CD4-positive, alpha-beta T cell treated with Interleukin-15 for 1 hour (primary cell): ENCODE data around the gene ZNF77.
A peak's percentile ranks its signal among the peaks of the same experiment; 100 is the strongest.
"Not testable (repeated sequence)": the region's sequence is repeated elsewhere in the genome, so short reads cannot be mapped to it uniquely, and the experiment has no call there.

Experiments
- DNase-seq: peaks from one replicate; pipeline ENCODE4 v3.0.0-alpha.2; 2020

Gene ZNF77

DNA sequence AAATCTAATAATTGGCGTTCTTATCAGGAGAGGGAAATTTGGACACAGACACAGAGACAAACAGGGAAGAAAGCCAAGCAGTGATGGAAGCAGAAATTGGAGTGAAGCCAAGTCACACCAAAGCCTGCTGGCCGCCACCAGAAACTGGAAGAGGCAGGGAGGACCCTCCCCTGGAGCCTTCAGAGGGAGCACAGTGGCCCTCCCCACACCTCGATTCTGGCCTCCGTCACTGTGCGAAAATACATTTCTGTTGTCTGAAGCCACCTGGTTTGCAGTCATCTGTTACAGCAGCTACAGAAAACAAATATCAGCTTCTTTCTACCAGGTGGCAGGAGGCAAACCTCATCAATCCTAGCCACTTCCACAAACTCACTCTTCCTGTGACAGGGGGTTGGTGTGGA is 24.3 kb upstream of the ZNF77 start:
- DNase-seq, result peak; percentile 19

GRCh38 chr19:2967972-2968371 is 23.2 kb upstream of the ZNF77 start:
- DNase-seq, result no peak

DNA sequence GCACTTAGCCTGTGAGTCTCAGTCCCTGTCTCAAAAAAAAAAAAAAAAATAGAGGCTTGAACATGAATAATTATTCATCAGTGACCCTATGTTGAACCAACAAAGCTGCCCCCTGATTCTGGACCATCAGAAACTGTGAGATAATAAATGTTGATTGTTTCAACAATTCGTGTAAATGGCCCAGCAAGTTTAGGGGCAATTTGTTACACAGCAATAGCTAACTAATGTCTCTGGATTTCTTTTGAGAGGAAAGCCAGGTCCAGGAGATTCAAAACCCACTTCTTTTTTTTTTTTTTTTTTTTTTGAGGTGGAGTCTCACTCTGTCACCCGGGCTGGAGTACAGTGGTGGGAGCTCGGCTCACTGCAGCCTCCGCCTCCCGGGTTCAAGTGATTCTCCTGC is 20.1 kb upstream of the ZNF77 start:
- DNase-seq, result no peak

- DNase-seq, result not testable (repeated sequence)
Observed at GRCh38 chr19:2963631-2964030, 18.9 kb upstream of the ZNF77 start.

GRCh38 chr19:2963122-2963521 is 18.4 kb upstream of the ZNF77 start:
- no peak for DNase-seq

GRCh38 chr19:2962018-2962670 is 17.4 kb upstream of the ZNF77 start:
- DNase-seq, result peak; percentile 24

DNA sequence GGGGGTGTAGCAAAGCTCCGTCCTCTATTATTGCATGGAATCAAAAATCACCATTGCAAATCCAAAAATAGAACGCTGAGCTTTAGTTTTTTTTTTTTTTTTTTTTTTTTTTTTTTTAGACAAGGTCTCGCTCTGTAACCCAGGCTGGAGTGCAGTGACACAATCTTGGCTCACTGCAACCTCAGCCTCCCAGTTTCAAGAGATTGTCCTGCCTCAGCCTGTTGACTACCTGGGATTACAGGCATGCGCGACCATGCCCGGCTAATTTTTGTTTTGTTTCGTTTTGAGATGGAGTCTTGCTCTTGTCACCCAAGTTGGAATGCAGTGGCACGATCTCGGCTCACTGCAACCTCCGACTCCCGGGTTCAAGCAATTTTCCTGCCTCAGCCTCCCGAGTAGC is 15.3 kb upstream of the ZNF77 start:
- no peak for DNase-seq

- no peak for DNase-seq
Observed at GRCh38 chr19:2957160-2957559, 12.4 kb upstream of the ZNF77 start.

GRCh38 chr19:2952953-2953481 is 8.2 kb upstream of the ZNF77 start:
- no peak for DNase-seq

GRCh38 chr19:2950286-2951124 is 5.7 kb upstream of the ZNF77 start:
- peak; percentile 100 for DNase-seq

- no peak for DNase-seq
Observed at GRCh38 chr19:2949939-2950285, 5.1 kb upstream of the ZNF77 start.

DNA sequence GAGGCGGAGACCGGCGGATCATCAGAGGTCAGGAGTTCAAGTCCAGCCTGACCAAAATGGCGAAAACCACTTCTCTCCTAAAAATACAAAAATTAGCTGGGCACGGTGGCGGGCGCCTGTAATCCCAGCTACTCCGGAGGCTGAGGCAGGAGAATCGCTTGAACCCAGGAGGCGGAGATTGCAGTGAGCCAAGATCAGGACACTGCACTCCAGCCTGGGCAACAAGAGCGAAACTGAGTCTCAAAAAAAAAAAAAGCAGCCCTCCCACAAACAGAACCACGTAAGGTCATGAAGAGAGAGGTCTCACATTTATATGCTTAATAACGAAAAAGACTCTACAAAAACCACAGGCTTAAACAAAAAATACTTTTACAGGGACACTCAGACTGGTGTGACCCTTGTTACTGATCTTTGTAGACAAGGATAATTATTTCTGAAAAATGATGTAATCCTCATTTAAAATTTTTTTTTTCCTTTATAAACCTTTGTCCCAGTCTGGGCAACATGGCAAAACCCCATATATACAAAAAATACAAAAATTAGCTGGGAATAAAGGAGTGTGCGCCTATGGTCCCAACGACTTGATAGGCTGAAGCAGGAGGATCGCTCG is 909 bp upstream of the ZNF77 start:
- DNase-seq, result no peak

GRCh38 chr19:2944403-2944774 is 382 bp downstream of the ZNF77 start:
- DNase-seq, result no peak

DNA sequence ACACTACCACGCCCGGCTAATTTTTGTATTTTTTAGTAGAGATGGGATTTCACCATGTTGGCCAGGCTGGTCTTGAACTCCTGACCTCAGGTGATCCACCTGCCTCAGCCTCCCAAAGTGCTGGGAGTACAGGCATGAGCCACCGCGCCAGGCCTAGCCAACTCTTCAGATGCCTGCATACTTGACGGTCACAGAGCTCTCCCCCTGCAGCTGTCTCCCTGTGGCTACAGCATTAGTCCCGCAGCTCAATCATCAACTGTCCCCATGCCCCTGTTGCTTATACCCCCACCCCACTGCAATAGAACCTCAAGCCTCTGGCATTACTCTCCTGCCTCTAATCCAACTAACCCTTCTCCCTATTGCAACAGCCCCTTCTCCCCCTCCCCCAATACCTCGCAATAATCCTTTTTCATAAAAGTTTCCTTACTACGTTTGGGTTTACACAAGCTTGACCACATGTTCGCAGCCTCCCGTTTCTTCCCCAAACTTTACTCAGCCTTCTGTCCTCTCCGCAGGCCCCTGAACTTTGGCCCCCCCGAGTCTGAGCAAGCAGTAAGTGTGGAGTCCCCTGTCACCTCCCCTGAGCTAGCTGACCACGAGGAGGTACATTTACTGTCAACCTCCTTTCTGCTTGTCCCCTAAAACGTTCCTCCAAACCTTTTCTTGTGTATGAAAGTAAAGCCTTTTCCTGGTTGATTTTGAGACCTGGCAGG is 1.7 kb downstream of the ZNF77 start:
- DNase-seq, result no peak

DNA sequence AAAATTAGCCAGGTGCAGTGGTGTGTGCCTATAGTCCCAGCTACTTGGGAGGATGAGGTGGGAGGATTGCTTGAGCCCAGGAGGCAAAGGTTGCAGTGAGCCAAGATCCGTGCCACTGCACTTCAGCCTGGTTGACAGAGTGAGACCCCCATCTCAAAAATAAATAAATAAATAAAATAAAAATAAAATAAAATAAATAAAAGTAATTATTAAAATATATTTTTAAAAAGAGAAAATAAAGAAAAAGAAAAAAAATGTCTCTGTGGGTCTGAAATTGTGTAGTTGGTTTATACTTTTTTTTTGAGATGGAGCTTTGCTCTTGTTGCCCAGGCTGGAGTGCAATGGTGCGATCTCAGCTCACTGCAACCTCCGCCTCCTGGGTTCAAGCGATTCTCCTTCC is 8.9 kb downstream of the ZNF77 start:
- not testable (repeated sequence) for DNase-seq

DNA sequence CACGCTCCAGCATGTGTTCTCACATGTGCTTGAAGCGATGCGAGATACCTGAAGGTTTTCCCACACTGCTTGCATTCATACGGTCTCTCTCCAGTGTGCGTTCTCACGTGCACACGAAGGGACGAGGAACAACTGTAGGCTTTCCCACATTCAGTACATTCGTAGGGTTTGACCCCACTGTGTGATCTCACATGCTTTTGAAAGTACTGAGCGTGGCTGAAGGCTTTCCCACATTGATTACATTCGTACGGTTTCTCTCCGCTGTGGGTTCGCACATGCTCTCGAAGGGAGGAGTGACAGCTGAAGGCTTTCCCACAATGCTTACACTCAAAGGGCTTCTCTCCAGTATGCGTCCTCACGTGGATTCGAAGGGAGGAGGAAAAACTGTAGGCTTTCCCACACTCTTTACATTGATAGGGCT is 11.3 kb downstream of the ZNF77 start:
- DNase-seq, result no peak

- DNase-seq, result no peak
Observed at GRCh38 chr19:2927032-2927430, 17.7 kb downstream of the ZNF77 start.

- DNase-seq, result no peak
Observed at GRCh38 chr19:2926341-2927031, 18.3 kb downstream of the ZNF77 start.

- no peak for DNase-seq
Observed at GRCh38 chr19:2923510-2923909, 21.3 kb downstream of the ZNF77 start.

- no peak for DNase-seq
Observed at GRCh38 chr19:2922987-2923386, 21.8 kb downstream of the ZNF77 start.

DNA sequence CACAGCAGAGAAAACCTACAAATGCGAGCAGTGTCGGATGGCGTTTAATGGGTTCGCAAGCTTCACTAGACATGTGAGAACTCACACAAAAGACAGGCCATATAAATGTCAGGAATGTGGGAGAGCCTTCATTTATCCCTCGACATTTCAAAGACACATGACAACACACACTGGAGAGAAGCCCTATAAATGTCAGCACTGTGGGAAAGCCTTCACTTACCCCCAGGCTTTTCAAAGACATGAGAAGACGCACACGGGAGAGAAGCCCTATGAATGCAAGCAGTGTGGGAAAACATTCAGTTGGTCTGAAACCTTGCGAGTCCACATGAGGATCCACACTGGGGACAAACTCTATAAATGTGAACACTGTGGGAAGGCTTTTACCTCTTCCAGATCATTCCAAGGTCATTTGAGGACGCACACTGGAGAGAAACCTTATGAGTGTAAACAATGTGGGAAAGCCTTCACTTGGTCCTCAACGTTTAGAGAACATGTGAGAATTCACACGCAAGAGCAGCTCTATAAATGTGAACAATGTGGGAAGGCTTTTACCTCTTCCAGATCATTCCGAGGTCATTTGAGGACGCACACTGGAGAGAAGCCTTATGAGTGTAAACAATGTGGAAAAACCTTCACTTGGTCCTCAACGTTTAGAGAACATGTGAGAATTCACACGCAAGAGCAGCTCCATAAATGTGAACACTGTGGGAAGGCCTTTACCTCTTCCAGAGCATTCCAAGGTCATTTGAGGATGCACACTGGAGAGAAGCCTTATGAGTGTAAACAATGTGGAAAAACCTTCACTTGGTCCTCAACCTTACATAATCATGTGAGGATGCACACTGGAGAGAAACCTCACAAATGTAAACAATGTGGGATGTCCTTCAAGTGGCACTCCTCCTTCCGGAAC is 27.2 kb downstream of the ZNF77 start:
- no peak for DNase-seq

DNA sequence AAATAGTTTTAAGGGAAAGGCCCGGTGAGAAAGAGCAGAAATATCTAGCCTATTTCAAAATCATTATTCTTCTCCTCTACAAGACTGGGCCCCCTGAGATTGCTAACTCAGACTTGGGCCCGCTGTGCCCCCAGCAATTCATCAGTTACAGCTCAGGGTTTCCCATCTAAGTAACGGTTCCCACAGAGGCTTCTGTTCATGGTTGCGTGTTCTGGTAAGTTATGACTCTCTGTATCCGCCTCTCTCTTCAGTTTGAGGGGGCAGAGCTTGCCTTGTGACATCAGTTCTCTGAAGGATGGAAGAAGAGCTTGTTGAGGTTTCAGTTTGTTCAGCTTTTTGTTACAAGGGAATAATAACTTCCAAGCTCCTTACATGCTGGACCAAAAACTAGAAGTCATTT is 32.5 kb downstream of the ZNF77 start:
- no peak for DNase-seq
